ENCODE measurements around the gene TMEM132C.

TMEM132C gene

GRCh38 chr12:128385736-128386135 is 118.8 kb downstream of the TMEM132C start:
- no peak for DNase-seq (ENCODE audit: low read depth, low spot score)
- TF ChIP-seq CTCF (IDR thresholded peaks at IDR 0.05; ENCODE audit: insufficient read depth, low read length, missing control alignments): no peak
- H3K4me3 ChIP-seq (ENCODE audit: low read depth, low read length): no peak overlapping the region
- ChIA-PET CTCF (no interaction called here), POLR2A (no interaction called here)

DNA sequence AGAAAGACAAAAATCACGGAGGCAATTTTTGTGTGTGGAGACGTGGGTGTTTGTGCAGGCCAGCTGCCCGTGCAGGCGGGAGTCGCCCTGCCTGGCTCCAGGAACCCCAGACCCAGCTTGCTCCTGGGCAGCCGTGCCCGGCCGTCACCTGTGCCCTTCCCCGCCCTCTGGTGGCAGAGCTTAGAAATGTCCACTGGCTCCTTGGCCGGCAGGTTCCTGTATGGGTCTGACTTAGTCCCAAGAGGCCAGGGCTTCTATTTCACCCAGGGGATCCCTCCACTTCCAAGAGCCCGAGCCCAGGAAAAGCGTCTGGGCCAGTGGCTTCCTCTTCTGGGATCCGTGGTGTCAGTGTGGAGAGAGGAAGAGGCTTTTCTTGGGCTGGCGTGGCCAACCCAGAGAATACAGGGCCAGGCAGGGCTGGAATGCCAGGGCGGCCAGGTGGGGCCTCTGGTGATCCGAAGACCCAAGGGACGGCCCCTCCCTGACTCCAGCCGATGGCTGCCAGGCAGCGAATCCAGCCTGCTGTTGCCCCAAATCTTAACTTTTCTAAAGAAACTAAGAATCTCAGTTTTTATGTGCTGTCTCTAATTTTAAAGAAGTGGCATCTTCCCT is 120.9 kb downstream of the TMEM132C start:
- CTCF ChIA-PET: no interaction called here
- H3K4me3 ChIP-seq (ENCODE audit: low read depth, low read length): no peak overlapping the region
- TF ChIP-seq CTCF (IDR thresholded peaks at IDR 0.05; ENCODE audit: insufficient read depth, low read length, missing control alignments): peak; percentile 2
- POLR2A ChIA-PET: no interaction called here
- no peak for DNase-seq (ENCODE audit: low read depth, low spot score)

GRCh38 chr12:128388461-128389000 is 121.6 kb downstream of the TMEM132C start:
- H3K4me3 ChIP-seq (ENCODE audit: low read depth, low read length): no peak overlapping the region
- DNase-seq (ENCODE audit: low read depth, low spot score): no peak
- TF ChIP-seq CTCF (IDR thresholded peaks at IDR 0.05; ENCODE audit: insufficient read depth, low read length, missing control alignments): no peak
- POLR2A ChIA-PET: no interaction called here
- CTCF ChIA-PET: no interaction called here

DNA sequence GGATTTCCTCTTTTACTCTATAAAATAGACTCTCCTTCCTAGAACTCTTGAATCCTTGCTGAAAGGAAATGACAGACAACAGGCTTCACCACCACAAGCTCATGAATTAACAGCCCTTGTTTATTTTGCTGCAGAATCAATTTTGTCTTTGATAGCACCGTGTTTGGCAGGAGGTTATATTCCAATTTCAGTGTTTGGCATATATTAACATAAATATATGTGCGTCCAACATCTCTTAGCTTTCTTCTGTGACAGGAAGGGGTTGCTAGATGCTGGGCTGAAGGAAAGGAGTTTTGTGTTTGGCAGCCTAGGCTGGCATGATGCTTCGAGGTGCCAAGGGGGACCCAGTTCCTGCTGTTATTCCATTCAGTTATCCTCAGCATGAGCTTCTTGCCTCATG is 126.4 kb downstream of the TMEM132C start:
- ChIA-PET POLR2A (no interaction called here), CTCF (no interaction called here)
- TF ChIP-seq CTCF (IDR thresholded peaks at IDR 0.05; ENCODE audit: insufficient read depth, low read length, missing control alignments): no peak
- H3K4me3 ChIP-seq (ENCODE audit: low read depth, low read length): no peak overlapping the region
- DNase-seq (ENCODE audit: low read depth, low spot score): no peak

DNA sequence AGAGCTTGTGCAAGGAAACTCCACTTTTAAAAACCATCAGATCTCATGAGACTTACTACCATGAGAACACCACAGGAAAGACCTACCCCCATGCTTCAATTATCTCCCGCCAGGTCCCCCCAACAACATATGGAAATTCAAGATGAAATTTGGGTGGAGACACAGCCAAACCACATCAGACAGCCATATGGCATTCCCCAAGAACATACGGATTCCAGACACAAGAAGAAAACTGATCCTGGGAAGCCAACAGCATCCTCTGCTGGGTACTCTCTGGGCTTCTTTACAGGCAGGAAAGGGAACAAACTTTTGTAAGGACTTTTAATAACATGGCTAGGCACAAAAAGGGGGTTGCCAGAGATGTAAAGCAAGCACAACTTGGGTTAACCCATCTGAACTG is 127.2 kb downstream of the TMEM132C start:
- DNase-seq (ENCODE audit: low read depth, low spot score): no peak
- TF ChIP-seq CTCF (IDR thresholded peaks at IDR 0.05; ENCODE audit: insufficient read depth, low read length, missing control alignments): no peak
- H3K4me3 ChIP-seq (ENCODE audit: low read depth, low read length): no peak overlapping the region
- POLR2A ChIA-PET: no interaction called here
- CTCF ChIA-PET: no interaction called here

DNA sequence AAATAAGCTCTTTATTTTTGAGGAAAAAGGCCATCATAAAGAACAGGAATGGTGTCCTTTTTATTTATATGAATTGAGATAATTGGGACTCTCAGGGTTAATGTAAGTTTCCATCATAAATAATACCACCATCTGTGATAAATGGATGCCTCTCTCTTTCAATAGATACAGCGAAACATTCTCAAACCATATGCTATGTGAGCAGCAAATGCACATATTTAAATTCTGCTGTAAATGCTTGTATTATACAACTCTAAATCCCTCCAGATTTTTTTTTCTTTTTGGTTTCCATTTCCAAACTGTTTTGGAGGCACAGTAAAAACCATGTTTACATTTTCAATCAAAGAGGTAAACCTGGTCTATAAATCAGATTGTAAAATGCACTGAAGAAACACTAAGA is 132.3 kb downstream of the TMEM132C start:
- H3K4me3 ChIP-seq (ENCODE audit: low read depth, low read length): no peak overlapping the region
- TF ChIP-seq CTCF (IDR thresholded peaks at IDR 0.05; ENCODE audit: insufficient read depth, low read length, missing control alignments): no peak
- ChIA-PET CTCF (no interaction called here), POLR2A (no interaction called here)
- no peak for DNase-seq (ENCODE audit: low read depth, low spot score)
